Gastroesophageal sphincter (tissue), 4 donors: ENCODE data around the gene GAPVD1. TPM values are rescaled to one million over a fixed set of nuclear protein-coding genes. Genes with fewer than 3 reads are reported as not detected.

ENCODE experiments used
- ATAC-seq: fragments of 150-250 bp; one replicate; pipeline ENCODE4 v1.9.1; 2016; ENCODE audit warnings: mild to moderate bottlenecking, moderate library complexity
- H3K27ac ChIP-seq, 4 donors: fragments of 200-600 bp; sonication (generic) in 3 of 4; 1 replicate in 3 of 4; 2 replicates in 1 of 4; pipeline ENCODE4 v1.5.1; 2016 to 2019
- H3K27me3 ChIP-seq: fragments of 200-600 bp; sonication (generic); one replicate; pipeline ENCODE4 v1.5.1; 2019
- H3K36me3 ChIP-seq, 2 donors: fragments of 200-600 bp; sonication (generic); one replicate each; pipeline ENCODE4 v1.5.1; 2019; ENCODE audit warnings: control low read depth in 1 of 2
- H3K4me1 ChIP-seq, 3 donors: fragments of 200-600 bp; sonication (generic); 1 replicate in 2 of 3; 2 replicates in 1 of 3; pipeline ENCODE4 v1.5.1; 2016 to 2019; ENCODE audit warnings: control low read depth in 2 of 3
- H3K4me3 ChIP-seq, 2 donors: fragments of 200-600 bp; sonication (generic); one replicate each; pipeline ENCODE4 v1.5.1; 2019; ENCODE audit warnings: mild to moderate bottlenecking in 1 of 2, moderate library complexity in 1 of 2
- H3K9me3 ChIP-seq, 3 donors: fragments of 200-600 bp; sonication (generic); one replicate each; pipeline ENCODE4 v1.5.1; 2017 to 2019; ENCODE audit warnings: control low read depth in 2 of 3
- CTCF ChIP-seq, 4 experiments: fragments of 200-600 bp in 2 of 4; fragments of 450-650 bp in 2 of 4; sonication (generic) in 1 of 4; IDR thresholded peaks; one replicate each; pipeline ENCODE4 v1.5.1; 2017 to 2019; ENCODE audit warnings: antibody characterized with exemption in 4 of 4, mild to moderate bottlenecking in 2 of 4, moderate library complexity in 2 of 4
- EP300 ChIP-seq: sonication (generic); formaldehyde crosslinking; IDR thresholded peaks from one replicate; pipeline ENCODE4 v1.6.1; 2017; ENCODE audit warnings: antibody characterized with exemption, mild to moderate bottlenecking
- POLR2A ChIP-seq, 2 donors: fragments of 450-650 bp; IDR thresholded peaks; one replicate each; pipeline ENCODE4 v1.6.1; 2017; ENCODE audit warnings: antibody characterized with exemption in 2 of 2, mild to moderate bottlenecking in 2 of 2, moderate library complexity in 1 of 2
- POLR2AphosphoS5 ChIP-seq: sonication (generic); formaldehyde crosslinking; IDR thresholded peaks from one replicate; pipeline ENCODE4 v1.6.1; 2017; ENCODE audit warnings: antibody characterized with exemption
- WGBS, 2 donors: methylation state at CpG; one replicate each; pipeline ENCODE4 v1.1.5; 2018; ENCODE audit warnings: low coverage in 1 of 2; 5-methylcytosine and 5-hydroxymethylcytosine counted together
- total RNA-seq, 4 donors: library from RNA; depleted of rRNA; stranded (reverse); fragments of >200 nt; gene quantifications; one replicate each; pipeline ENCODE4 v1.1.0, GENCODE V29; 2016

GAPVD1 gene
- total RNA-seq, 4 donors from 2014 or later = 41.2 to 61.4 (median 48.6) TPM

- H3K27me3 ChIP-seq = no peaks in the 10 kb centered on the region
- H3K27ac ChIP-seq = no peak overlapping the region
- no peaks in the 10 kb centered on the region for H3K9me3 ChIP-seq
- H3K4me3 ChIP-seq = no peak overlapping the region
- WGBS, 2 donors = 49 to 58% methylated on average over 5 of the region's 6 CpGs
- no peaks in the 10 kb centered on the region for H3K36me3 ChIP-seq
- ATAC-seq = no peak
- H3K4me1 ChIP-seq = no peaks in the 10 kb centered on the region
- TF ChIP-seq POLR2A (IDR thresholded peaks at IDR 0.05) (no peak), CTCF (IDR thresholded peaks at IDR 0.05) (no peak), EP300 (no peak), POLR2AphosphoS5 (no peak)
Measured at GRCh38 chr9:125388978-125389377, 127.4 kb downstream of the GAPVD1 start.

GRCh38 chr9:125391704-125392103 is 130.1 kb downstream of the GAPVD1 start:
- no peak overlapping the region for H3K27ac ChIP-seq
- no peak for TF ChIP-seq POLR2AphosphoS5
- no peak for TF ChIP-seq POLR2A (IDR thresholded peaks at IDR 0.05)
- TF ChIP-seq EP300 = no peak
- no peak for TF ChIP-seq CTCF (IDR thresholded peaks at IDR 0.05)
- no peaks in the 10 kb centered on the region for H3K27me3 ChIP-seq
- no peaks in the 10 kb centered on the region for H3K4me1 ChIP-seq
- H3K9me3 ChIP-seq = no peaks in the 10 kb centered on the region
- ATAC-seq = no peak
- WGBS, 2 donors = 87 to 97% methylated on average over 4 to 5 of the region's 6 CpGs
- no peaks in the 10 kb centered on the region for H3K36me3 ChIP-seq
- no peak overlapping the region for H3K4me3 ChIP-seq

- H3K36me3 ChIP-seq = no peaks in the 10 kb centered on the region
- no peaks in the 10 kb centered on the region for H3K4me1 ChIP-seq
- 83 to 95% methylated on average over 1 to 3 of the region's 3 CpGs for WGBS, 2 donors
- TF ChIP-seq POLR2AphosphoS5 (no peak), CTCF (IDR thresholded peaks at IDR 0.05) (no peak)
- no peaks in the 10 kb centered on the region for H3K27me3 ChIP-seq
- no peak overlapping the region for H3K4me3 ChIP-seq
- no peak overlapping the region for H3K27ac ChIP-seq
- ATAC-seq = no peak
- H3K9me3 ChIP-seq = no peaks in the 10 kb centered on the region
Measured at GRCh38 chr9:125393426-125393825, 131.8 kb downstream of the GAPVD1 start.

GRCh38 chr9:125396799-125397198 is 135.2 kb downstream of the GAPVD1 start:
- no peak for ATAC-seq
- Histone ChIP-seq H3K4me1 (no peaks in the 10 kb centered on the region), H3K4me3 (no peak overlapping the region)

More at GRCh38 chr9:125396799-125397198, 135.2 kb downstream of the GAPVD1 start:
- Histone ChIP-seq H3K9me3 (no peaks in the 10 kb centered on the region), H3K27ac (no peak overlapping the region), H3K27me3 (no peaks in the 10 kb centered on the region), H3K36me3 (no peaks in the 10 kb centered on the region)
- 90 to 100% methylated on average over 6 of the region's 6 CpGs for WGBS, 2 donors
- TF ChIP-seq POLR2A (IDR thresholded peaks at IDR 0.05) (no peak), CTCF (IDR thresholded peaks at IDR 0.05) (no peak), POLR2AphosphoS5 (no peak), EP300 (no peak)
